Activated CD4-positive, alpha-beta T cell treated with anti-CD3 and anti-CD28 coated beads, Interleukin-2, amount 50 U/mL, for 16 hours (primary cell): ENCODE measurements around the gene OR8B12.
"Not testable (repeated sequence)": the region's sequence is repeated elsewhere in the genome, so short reads cannot be mapped to it uniquely, and the experiment has no call there.

Experiments used
- DNase-seq: peaks from one replicate; pipeline ENCODE4 v3.0.0-alpha.2; 2020

OR8B12 gene

GRCh38 chr11:124519850-124520549, 23.5 kb downstream of the OR8B12 start:
- no peak for DNase-seq

- DNase-seq: no peak
These were observed 24.4 kb downstream of the OR8B12 start for GRCh38 chr11:124518989-124519451.

- DNase-seq: no peak
These were observed 26.1 kb downstream of the OR8B12 start for GRCh38 chr11:124517314-124517713.

GRCh38 chr11:124514675-124515074, 28.8 kb downstream of the OR8B12 start:
- DNase-seq: not testable (repeated sequence)

- DNase-seq: no peak
These were observed 29.3 kb downstream of the OR8B12 start for GRCh38 chr11:124514131-124514530.

GRCh38 chr11:124511745-124512144, 31.7 kb downstream of the OR8B12 start:
- DNase-seq: no peak

- DNase-seq: no peak
These were observed 33.2 kb downstream of the OR8B12 start for GRCh38 chr11:124510279-124510678.

- no peak for DNase-seq
These were observed 43.7 kb downstream of the OR8B12 start for GRCh38 chr11:124499711-124500110.

- DNase-seq: no peak
These were observed 50.3 kb downstream of the OR8B12 start for GRCh38 chr11:124493016-124493655.
